GM21786 (cell line): ENCODE data around the gene ELOVL6.
"Not testable (repeated sequence)": the region's sequence is repeated elsewhere in the genome, so short reads cannot be mapped to it uniquely, and the experiment has no call there.

Experiments used
- ATAC-seq: cut with Tn5 transposase; IDR thresholded peaks from one replicate; pipeline ENCODE4 v1.9.1; 2021; ENCODE audit not compliant: unreplicated experiment

Gene ELOVL6

DNA sequence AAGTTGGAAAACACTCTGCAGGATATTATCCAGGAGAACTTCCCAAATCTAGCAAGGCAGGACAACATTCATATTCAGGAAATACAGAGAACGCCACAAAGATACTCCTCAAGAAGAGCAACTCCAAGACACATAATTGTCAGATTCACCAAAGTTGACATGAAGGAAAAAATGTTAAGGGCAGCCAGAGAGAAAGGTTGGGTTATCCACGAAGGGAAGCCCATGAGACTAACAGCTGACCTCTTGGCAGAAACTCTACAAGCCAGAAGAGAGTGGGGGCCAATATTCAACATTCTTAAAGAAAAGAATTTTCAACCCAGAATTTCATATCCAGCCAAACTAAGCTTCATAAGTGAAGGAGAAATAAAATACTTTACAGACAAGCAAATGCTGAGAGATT, 120.3 kb downstream of the ELOVL6 start:
- ATAC-seq = not testable (repeated sequence)

DNA sequence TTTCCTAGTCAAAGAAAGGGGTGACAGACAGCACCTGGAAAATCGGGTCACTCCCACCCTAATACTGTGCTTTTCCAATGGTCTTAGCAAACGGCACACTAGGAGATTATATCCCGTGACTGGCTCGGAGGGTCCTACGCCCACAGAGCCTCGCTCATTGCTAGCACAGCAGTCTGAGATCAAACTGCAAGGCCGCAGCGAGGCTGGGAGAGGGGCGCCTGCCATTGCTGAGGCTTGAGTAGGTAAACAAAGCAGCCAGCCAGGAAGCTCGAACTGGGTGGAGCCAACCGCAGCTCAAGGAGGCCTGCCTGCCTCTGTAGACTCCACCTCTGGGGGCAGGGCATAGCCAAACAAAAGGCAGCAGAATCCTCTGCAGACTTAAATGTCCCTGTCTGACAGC, 121.6 kb downstream of the ELOVL6 start:
- ATAC-seq = not testable (repeated sequence)

DNA sequence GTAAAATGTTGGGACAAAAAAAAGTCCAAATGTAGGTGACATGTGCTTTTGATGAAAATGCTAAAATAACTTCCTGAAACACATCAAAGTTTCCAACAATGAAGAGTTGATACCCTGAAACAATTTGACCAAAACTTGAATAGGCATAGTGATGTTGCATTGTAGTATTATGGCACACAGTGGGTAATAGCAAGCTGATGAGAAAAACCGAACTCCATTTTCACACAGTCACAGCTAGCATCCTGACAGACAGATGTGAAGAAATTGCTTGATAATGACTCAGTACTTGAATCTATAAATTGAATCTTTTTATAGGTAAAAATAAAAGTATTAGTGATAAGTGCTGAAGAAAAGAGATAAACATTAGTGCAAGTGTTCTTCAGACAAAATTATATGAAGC, 122.5 kb downstream of the ELOVL6 start:
- no peak for ATAC-seq

DNA sequence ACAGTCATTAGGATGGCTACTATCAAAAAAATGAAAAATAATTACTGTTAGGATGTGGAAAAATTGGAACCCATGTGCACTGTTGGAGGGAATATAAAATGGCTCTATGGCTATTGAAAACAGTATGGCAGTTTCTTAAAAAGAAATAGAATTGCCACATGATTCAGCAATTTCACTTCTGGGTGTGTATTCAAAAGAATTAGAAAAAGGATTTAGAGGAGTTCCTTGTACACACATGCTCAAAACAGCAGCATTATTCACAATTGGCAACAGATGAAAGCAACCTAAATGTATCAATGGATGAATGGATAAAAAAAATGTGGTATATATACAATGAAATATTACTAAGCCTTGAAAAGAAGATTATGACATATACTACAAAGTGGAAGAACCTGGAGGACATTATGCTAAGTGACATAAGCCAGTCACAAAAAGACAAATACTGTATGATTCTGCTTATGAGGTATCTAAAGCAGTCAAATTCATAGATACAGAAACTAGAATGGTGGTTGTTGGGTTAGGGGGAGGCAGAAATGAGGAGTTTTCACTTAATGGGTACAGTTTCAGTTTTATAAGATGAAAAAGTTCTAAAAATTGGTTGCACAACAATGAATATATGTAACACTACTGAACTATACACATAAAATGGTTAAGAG, 123.2 kb downstream of the ELOVL6 start:
- peak; percentile 60 for ATAC-seq

DNA sequence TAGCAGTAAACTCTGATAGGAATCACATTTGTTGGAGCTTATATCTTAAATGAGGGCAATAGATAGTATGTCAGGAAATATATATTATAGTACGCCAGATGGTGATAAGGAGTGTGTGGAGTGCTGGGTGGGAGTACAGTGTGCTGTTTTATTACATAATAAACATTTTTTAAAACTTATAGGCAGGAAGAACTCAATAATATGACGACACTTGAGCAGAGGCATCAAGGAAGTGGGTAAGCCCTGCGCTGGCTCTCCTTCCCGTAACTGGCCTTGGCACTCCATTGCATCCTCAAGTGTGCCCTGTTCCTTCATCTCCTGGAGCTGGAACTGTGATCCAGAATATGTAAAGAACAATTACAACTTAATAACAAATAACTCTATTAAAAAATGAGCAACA, 123.8 kb downstream of the ELOVL6 start:
- ATAC-seq = no peak

DNA sequence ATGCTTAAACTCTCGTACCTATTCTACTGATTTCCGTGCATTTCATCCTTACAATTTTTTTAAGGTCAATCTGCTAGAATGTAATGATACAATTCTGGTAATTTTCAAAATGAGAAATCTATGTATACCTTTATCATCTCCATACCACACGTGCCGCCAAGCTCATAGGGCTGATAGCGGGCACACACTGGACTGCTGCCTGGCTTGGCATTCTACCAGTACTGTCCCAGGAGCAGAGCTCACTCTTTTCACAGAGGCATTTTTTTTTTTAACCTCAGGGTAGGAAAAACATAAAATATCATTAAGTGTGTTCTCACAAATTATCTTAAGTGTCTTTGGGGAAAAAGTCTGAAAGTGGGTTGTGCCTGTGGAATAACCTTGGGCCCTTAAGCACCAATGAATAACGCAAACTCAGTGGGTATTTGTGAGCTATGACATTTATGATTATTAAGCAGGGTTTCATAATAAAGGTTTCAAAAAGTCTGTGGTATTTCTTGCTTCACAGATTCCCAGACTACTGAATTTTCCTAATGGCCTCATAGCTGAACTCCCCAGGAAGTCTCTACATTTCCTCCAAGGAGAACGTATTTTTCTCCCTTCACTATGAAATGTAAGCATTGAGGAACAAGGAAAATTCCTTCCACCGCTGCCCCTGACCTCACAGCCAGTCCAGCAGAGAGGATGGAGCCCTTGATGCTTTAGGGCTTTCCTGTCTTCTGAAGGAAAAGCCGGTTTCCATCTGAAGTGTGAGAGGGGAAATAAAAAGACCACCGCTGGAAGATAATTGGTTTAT, 125.2 kb downstream of the ELOVL6 start:
- ATAC-seq = no peak

DNA sequence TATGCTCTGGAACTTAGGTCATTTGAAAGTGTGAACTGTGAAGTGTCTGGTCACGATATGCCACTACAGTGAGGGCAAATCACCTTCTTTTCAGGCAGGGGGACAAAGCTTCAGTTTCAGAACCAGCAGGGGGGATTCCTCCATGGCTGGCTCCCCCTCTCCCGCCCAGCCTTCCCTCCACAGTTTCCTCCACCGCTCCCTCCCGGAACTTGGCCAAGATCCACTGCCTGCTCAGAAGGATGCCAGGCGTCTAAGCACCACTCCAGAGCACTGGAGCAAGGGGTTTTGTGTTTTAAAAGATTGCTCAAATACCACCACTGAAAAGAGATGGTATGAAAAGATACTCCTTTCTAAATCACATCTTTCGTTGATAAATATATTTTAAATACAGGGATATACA, 126.9 kb downstream of the ELOVL6 start:
- no peak for ATAC-seq

DNA sequence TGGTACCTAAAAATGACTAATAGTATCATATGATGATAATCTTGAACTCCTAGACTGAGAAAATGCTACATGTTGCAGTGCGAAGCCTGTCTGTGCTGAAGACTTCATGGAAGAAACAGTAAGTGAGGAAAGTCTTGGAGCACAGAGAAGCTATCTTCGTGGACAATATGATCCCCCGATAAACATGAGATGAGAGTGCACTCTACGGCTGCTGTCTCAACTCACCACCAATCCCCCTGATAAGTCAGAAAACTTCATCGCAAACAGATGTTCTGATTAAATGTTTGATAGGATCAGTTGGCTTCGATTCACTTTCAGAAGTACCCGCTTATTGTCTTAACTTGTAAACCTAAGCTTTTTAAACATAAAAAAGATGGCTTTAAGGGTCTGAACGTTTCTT, 130.2 kb downstream of the ELOVL6 start:
- ATAC-seq = no peak

DNA sequence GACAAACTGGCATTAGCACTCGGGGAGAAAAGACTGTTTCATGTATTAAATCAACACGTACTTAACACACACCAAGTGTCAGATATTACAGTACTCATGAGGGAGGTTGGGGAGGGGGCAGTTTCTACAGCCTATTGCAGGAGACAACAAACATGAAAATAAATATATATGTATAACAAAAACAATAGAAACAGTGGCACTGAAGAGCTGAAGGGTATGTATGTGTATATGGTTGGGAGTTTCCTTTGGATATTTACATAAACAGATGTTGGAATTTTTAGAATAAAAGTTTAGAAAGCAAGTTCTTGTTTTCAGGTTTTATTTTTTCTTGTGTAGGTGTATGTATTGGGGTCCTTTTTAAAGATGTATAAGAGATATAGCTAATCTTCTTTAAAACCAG, 133.5 kb downstream of the ELOVL6 start:
- no peak for ATAC-seq

DNA sequence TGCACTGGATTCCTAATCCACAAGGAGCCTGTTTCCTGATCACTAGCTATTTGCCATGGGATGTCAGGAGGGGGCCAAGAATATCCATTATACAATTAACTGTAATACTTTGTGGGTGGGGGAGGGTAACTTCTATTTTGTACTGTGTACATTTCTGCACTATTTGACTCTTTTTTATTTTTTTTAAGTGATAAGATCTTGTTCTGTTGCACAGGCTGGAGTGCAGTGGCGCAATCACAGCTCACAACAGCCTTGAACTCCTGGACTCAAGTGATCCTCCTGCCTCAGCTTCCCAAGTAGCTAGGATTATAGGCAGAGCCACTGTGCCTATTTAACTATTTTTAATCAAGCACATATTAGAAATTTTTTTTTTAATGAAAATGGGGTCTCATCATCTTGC, 134.1 kb downstream of the ELOVL6 start:
- no peak for ATAC-seq

DNA sequence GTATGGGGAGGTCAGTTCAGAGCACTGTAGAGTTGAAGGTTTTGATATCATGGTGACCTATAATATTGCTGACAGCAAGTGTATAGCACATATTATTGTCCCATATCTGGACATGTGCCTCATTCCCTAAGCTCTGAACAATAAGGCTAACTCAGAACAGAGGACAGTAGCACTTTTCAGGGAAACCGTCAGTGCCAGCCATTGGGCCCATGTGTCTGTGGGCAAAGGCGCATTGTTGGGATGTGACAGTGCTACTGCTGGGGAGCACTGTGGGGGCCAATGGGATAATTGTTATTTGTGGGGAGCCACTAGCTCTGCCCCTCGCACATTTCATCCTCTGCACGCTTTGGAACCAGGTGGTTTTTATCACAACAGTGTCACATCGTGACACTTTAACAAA, 136.2 kb downstream of the ELOVL6 start:
- ATAC-seq = no peak

DNA sequence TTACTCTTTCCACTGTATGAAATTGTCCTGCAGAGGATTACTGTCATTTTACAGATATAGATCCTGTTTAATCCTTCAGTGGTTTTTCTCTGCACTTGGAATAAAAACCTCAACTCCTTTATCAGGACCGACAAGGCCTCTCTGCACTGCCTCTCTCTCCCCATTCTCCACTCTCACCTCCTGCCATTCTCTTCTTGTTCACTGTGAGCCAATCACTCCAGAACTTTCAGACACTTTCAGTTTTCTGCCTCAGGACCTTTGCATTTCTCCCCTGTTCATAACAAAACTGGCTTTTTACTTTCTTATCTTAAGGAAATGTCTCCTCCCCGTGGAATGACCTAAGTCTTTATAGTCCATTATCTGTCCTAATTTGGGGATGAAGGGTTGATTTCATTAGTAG, 137.3 kb downstream of the ELOVL6 start:
- no peak for ATAC-seq

DNA sequence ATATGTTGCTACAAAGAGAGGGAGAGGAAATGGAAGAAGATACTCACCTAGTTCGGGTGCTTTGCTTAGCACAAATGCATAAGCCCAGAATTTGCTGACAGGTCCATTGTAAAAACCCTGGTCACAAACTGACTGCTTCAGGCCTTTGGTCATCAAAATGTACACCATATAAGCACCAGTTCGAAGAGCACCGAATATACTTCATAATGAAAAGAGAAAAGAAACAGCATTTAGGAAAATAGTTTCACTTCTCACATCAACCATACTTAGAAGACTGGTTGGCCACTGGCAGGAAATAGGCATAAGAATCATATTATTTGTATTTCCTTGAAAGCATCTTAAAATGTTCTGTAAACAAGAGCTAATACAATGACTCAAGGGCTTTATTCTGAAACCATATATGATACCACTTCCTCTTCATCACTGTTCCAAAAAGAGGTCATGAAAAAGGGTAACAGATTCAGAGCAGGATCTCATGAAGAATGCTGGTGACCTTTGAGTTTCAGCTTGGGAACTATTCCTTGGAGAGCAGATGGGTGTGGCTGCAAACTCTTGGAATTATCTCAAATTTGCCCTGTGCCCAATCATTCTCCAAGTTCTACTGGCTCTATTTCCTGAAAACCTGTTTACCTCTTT, 138.7 kb downstream of the ELOVL6 start:
- peak; percentile 80 for ATAC-seq

DNA sequence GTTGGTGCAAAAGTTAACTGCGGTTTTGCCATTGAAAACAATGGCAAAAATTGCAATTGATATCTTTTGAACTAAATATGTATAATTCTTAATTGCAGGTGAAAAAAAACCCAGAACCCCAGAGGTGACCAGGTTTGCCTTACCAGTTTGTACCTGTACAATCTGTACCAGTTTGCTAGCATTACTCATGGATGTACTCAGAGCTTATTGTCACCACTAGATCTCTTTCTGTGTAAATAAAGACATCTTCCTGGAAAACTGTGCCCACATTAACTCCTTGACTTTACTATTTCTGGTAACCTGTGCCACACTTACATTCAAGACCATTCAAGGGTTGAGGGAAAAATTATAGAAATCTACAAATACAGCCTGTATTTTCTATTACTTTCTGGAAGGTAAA, 139.7 kb downstream of the ELOVL6 start:
- ATAC-seq = no peak

DNA sequence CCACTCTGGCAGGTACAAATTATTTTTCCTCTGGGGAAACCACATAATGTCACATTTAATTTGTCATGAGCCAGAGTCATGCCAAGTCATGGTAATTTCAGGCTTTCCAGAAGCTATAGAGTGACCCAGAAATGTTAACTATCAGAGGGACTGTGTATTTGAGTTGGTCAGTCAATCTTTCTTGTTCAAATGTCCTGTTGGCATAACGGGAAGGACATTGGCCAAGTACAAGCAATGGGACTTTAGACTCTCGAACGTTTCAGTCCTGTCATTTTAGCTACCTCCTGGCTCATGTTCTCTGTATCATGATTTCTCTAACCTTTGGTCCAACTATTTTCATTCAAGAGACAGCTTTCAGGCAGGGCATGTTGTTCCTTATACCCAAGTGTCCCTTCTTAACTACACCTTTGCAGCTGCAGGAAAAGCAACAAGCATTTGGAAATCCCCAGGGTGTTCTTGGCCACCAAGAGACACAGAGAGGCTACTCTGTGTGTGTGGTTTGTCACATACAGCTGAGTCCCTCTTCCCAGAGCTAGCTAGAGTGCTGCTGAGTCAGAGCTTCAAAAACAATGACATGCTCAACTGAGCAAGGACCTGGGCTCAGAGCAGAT, 143.2 kb downstream of the ELOVL6 start:
- ATAC-seq = peak; percentile 74

DNA sequence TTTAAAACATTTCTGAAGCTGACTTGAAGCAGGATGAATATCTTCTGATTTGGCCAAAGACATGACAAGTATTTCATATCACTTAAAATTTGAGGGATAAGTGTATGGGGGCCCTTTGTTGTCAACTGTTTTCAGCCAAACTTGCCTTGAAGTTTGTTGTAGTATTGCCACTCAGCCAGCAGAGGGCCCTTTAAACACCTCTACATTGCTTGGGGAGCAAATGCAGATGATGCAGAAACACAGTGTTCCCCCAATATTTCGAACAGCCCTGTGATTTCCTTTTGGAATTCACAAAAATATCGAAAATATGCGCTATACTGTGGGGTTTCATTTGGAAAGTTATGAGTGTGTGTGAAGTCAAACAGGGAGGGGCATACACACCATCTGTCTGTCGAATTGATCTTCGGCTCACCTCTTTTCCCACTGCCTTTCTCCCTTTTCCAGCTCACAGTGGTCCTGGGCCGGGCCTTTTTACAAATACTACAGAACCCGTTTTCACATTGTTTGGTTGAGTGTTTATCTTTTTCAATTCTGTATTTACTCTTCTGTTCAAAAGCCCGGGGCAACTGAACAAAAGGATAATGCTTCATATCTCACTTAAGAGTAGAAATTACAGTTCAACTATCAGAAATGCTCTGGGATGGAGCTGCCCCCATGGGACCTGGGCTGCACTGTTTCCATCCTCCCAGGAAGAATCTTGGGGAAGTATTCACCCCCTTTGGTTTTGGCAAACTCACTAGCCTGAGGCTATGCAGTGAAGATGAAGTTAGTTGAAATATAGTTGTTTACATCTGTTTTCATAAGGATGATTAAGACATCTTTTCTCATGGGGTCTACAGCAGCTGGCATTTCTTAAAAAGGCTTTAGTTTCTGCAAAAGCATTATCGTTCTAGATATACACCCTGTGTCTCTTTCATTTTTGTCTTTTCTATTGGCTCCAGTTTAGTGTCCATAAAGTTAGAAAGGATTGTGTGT, 148.2 kb downstream of the ELOVL6 start:
- peak; percentile 67 for ATAC-seq

DNA sequence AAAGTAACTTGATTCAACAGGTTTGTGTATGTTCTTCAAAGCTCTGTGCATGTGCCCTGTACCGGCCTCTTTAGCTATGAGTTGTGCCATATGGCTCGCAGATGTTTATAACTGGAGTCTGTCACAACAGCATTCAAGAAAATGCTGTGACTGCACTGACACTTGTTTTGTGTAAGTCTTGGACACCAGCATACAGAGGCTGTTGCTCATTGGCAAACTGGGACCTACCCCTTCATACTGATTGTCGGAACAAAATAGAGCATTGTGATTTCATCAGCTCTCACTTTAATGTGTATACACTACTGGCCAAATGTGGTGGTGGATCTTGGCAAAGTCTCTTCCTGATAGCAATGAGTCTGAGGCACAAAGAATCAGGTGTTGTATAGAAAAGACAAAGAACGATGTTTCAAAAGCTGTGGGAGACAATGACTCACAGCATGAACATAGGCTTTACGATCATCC, 151.8 kb downstream of the ELOVL6 start:
- ATAC-seq = no peak

DNA sequence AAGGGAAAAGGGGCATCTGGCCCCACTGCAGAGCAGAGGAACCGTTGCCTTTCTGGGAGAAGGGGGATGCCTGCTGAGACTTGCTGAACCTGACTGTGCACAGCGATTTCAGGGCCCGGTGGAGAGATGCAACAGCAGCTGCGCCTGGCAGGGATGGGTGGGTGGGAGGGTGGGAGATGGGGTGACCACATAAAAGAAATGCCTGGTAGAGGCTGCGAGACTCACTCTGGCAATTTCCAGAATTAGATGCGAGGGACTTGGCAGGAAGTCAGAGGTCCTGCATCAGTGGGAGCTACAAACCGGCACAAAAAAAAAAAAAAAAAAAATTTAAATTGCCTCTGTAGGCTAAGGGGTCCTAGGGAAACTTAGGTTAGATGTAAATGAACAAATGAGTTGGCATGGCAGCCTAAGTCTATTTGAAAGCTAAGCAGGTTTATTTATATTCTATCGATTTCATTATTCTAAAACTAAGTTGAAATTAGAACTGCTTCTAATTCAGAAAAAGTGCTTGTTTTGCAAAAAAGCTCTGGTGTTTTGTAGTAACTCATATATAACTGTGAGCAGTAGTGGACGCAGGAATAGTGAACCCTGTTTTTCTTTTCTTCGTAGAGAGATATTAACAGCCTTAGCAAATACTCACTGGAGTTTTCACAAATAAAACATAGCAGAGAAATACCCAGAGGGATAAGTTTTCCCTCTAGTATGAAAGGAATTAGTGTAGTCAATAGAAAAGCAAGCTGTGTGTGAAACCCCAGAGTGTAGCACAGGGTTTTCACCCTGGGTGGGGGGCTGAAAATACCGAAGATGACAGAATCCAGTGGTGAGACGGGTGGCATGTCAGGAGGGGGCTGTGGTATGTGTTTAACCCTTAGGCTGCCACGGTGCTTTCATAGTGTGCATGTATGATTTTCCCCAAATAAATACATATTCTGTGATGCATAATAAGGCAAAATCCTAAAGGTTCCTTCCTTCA, 155.6 kb downstream of the ELOVL6 start:
- no peak for ATAC-seq

DNA sequence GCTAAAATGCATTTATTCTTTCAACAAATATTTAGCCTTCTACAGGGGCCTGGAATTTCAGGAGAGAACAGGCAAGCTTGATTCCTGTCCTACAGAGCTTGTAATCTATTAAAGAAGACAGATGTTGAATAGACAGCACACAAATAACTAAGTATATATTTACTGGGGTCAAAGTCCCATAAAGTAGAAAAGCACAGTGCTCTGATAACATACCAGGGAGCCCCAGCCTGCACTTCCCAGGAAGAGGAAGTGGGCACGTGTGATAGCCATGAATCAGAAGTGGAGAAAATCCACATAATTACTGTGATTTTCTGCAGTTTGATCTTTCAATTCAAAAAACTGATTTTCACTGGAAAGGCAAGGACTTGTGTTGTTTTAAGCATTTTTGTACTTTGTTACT, 156.7 kb downstream of the ELOVL6 start:
- ATAC-seq = no peak
